Neural progenitor cell (in vitro differentiated cells): ENCODE measurements around the gene CCDC88B. TPM values are rescaled to one million over a fixed set of nuclear protein-coding genes. Genes with fewer than 3 reads are reported as not detected.

Experiments
- DNase-seq: peaks from one replicate; pipeline ENCODE4 v3.0.0-alpha.2; 2016; ENCODE audit warnings: low spot score
- H2AFZ ChIP-seq: fragments of 200-600 bp; sonication (generic); replicated peaks from 2 replicates; pipeline ENCODE4 v1.6.1; 2016; ENCODE audit warnings: antibody characterized with exemption
- H3F3A ChIP-seq: fragments of 200-600 bp; sonication (generic); 2 replicates; pipeline ENCODE4 v1.6.1; 2016; ENCODE audit warnings: antibody characterized with exemption, low read depth
- H3K27ac ChIP-seq: fragments of 200-600 bp; sonication (generic); 2 replicates; pipeline ENCODE4 v1.5.1; 2016; ENCODE audit warnings: mild to moderate bottlenecking
- H3K27me3 ChIP-seq: fragments of 200-600 bp; sonication (generic); 2 replicates; pipeline ENCODE4 v1.6.1; 2016; ENCODE audit warnings: mild to moderate bottlenecking, moderate library complexity
- H3K36me3 ChIP-seq: fragments of 200-600 bp; sonication (generic); 2 replicates; pipeline ENCODE4 v1.5.1; 2016
- H3K4me1 ChIP-seq: fragments of 200-600 bp; sonication (generic); 2 replicates; pipeline ENCODE4 v1.6.1; 2016; ENCODE audit warnings: mixed run types
- H3K4me2 ChIP-seq: fragments of 200-600 bp; sonication (generic); 2 replicates; pipeline ENCODE4 v1.6.1; 2016
- H3K4me3 ChIP-seq: fragments of 200-600 bp; sonication (generic); 2 replicates; pipeline ENCODE4 v1.5.1; 2016
- H3K79me2 ChIP-seq: fragments of 200-600 bp; sonication (generic); 2 replicates; pipeline ENCODE4 v1.6.1; 2016; ENCODE audit warnings: low read depth
- H3K9ac ChIP-seq: fragments of 200-600 bp; sonication (generic); 2 replicates; pipeline ENCODE4 v1.6.1; 2016
- H3K9me3 ChIP-seq: fragments of 200-600 bp; sonication (generic); 2 replicates; pipeline ENCODE4 v1.5.1; 2016; ENCODE audit warnings: low read depth
- H4K20me1 ChIP-seq: fragments of 200-600 bp; sonication (generic); 2 replicates; pipeline ENCODE4 v1.6.1; 2016; ENCODE audit warnings: low read depth
- H3K27ac Mint-ChIP-seq: 3 replicates; pipeline ENCODE4 v1.8.0; 2021; ENCODE audit warnings: mixed read lengths
- H3K27me3 Mint-ChIP-seq: 2 replicates; pipeline ENCODE4 v1.8.0; 2022; ENCODE audit warnings: low read depth, mild to moderate bottlenecking, inconsistent platforms, moderate library complexity, mixed read lengths; ENCODE audit not compliant: insufficient read depth
- H3K36me3 Mint-ChIP-seq: 3 replicates; pipeline ENCODE4 v1.8.0; 2021; ENCODE audit warnings: mixed read lengths
- H3K4me1 Mint-ChIP-seq: 3 replicates; pipeline ENCODE4 v1.8.0; 2021; ENCODE audit warnings: mixed read lengths
- H3K4me3 Mint-ChIP-seq: 3 replicates; pipeline ENCODE4 v1.8.0; 2021; ENCODE audit warnings: mild to moderate bottlenecking, moderate library complexity, mixed read lengths
- H3K9me3 Mint-ChIP-seq: 3 replicates; pipeline ENCODE4 v1.8.0; 2020; ENCODE audit warnings: mixed read lengths
- EZH2 ChIP-seq: fragments of 200-600 bp; sonication (generic); IDR thresholded peaks from 2 replicates; pipeline ENCODE4 v1.6.1; 2017; ENCODE audit warnings: antibody characterized with exemption, mild to moderate bottlenecking, moderate library complexity
- EZH2phosphoT487 ChIP-seq: fragments of 200-600 bp; sonication (generic); IDR thresholded peaks from 2 replicates; pipeline ENCODE4 v1.6.1; 2017; ENCODE audit warnings: antibody characterized with exemption
- total RNA-seq: library from RNA; depleted of rRNA; stranded (reverse); fragments of >200 nt; gene quantifications from 2 replicates; pipeline ENCODE4 v1.2.3, GENCODE V29; 2015; ENCODE audit warnings: low replicate concordance
- TF ChIP-seq, protein P1 (sequence below): fragments of 200-600 bp; sonication (generic); IDR thresholded peaks from 2 replicates; pipeline ENCODE4 v1.5.1; 2017; ENCODE audit warnings: antibody characterized with exemption, mild to moderate bottlenecking

CCDC88B gene
- total RNA-seq, 1 donor from 2014 or later, result 0.62 TPM

DNA sequence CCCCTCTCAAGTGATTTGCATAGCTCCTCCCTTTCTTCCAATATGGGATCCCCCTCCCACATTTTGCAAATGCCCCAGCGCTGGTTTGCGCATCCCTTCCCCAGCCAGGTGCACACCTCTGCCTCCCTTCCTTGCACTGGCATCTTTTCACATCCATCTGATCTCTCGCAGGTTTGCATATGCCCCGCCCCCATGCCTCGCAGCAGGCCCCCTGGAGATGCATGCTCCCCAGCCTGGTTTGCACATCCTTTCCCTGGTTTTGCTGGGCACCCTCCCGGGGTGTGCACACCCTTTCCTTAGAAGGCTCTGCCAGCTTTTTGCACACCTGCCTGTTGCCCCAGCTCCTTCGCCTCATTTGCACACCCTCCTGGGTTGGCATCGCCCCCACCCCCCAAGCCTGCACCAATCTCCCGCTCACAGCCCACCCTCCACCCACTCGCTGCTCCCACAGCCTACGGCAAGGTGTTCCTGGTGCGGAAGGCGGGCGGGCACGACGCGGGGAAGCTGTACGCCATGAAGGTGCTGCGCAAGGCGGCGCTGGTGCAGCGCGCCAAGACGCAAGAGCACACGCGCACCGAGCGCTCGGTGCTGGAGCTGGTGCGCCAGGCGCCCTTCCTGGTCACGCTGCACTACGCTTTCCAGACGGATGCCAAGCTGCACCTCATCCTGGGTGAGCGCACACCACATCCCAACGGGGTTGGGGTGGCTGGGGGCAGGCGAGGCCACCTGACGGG is 19.9 kb downstream of the CCDC88B start:
- Histone ChIP-seq H3K4me1 (peaks cover 21% of the 10 kb centered on the region), H3F3A (peaks cover 18% of the 10 kb centered on the region), H3K27me3 (no peaks in the 10 kb centered on the region), H3K4me2 (peak overlapping the region; percentile 88), H3K27ac (no peak overlapping the region), H3K9me3 (no peaks in the 10 kb centered on the region), H3K9ac (peak overlapping the region; percentile 36), H4K20me1 (peaks cover 3% of the 10 kb centered on the region), H3K79me2 (no peaks in the 10 kb centered on the region), H3K36me3 (no peaks in the 10 kb centered on the region), H2AFZ (peak overlapping the region; percentile 88), H3K4me3 (peak overlapping the region; percentile 69)
- H3K4me3 Mint-ChIP-seq, result peak overlapping the region; percentile 84
- DNase-seq, result no peak
- H3K27me3 Mint-ChIP-seq, result peaks cover 10% of the 10 kb centered on the region
- H3K36me3 Mint-ChIP-seq, result peaks cover 14% of the 10 kb centered on the region
- TF ChIP-seq EZH2 (no peak), EZH2phosphoT487 (no peak)
- TF ChIP-seq, protein P1, sequence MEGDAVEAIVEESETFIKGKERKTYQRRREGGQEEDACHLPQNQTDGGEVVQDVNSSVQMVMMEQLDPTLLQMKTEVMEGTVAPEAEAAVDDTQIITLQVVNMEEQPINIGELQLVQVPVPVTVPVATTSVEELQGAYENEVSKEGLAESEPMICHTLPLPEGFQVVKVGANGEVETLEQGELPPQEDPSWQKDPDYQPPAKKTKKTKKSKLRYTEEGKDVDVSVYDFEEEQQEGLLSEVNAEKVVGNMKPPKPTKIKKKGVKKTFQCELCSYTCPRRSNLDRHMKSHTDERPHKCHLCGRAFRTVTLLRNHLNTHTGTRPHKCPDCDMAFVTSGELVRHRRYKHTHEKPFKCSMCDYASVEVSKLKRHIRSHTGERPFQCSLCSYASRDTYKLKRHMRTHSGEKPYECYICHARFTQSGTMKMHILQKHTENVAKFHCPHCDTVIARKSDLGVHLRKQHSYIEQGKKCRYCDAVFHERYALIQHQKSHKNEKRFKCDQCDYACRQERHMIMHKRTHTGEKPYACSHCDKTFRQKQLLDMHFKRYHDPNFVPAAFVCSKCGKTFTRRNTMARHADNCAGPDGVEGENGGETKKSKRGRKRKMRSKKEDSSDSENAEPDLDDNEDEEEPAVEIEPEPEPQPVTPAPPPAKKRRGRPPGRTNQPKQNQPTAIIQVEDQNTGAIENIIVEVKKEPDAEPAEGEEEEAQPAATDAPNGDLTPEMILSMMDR, result no peak
- H3K27ac Mint-ChIP-seq, result no peak overlapping the region
- H3K9me3 Mint-ChIP-seq, result no peaks in the 10 kb centered on the region
- peaks cover 21% of the 10 kb centered on the region for H3K4me1 Mint-ChIP-seq

DNA sequence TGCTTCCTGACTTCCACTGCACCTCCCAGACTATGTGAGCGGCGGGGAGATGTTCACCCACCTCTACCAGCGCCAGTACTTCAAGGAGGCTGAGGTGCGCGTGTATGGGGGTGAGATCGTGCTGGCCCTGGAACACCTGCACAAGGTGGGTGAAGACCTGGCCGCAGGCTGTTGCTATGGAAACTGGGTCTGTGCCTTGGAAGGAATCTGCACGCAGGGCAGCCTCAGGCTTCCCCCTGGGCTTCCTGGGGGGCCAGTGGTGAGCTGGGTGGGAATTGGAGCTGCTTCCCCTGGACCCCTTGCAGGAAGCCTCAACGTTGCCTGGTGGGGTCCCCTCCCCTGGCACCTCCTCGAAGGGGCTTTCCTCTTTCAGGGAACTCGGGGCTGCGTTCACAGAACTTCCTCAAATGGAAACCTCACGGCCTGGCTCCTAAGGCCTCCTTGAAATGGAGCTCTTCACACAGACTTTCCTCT is 20.5 kb downstream of the CCDC88B start:
- no peak overlapping the region for H2AFZ ChIP-seq
- Mint-ChIP-seq H3K27ac (no peak overlapping the region), H3K27me3 (peaks cover 9% of the 10 kb centered on the region), H3K9me3 (no peaks in the 10 kb centered on the region), H3K4me3 (peak overlapping the region; percentile 52), H3K4me1 (peaks cover 16% of the 10 kb centered on the region), H3K36me3 (peaks cover 14% of the 10 kb centered on the region)
- no peak overlapping the region for H3K4me2 ChIP-seq
- H3K36me3 ChIP-seq, result no peaks in the 10 kb centered on the region
- TF ChIP-seq, protein P1, result no peak
- no peak for TF ChIP-seq EZH2
- TF ChIP-seq EZH2phosphoT487, result no peak
- peaks cover 15% of the 10 kb centered on the region for H3F3A ChIP-seq
- no peak overlapping the region for H3K4me3 ChIP-seq
- H3K9ac ChIP-seq, result no peak overlapping the region
- H4K20me1 ChIP-seq, result peaks cover 3% of the 10 kb centered on the region
- DNase-seq, result no peak
- H3K27me3 ChIP-seq, result no peaks in the 10 kb centered on the region
- peaks cover 17% of the 10 kb centered on the region for H3K4me1 ChIP-seq
- no peaks in the 10 kb centered on the region for H3K79me2 ChIP-seq
- no peaks in the 10 kb centered on the region for H3K9me3 ChIP-seq
- H3K27ac ChIP-seq, result no peak overlapping the region

DNA sequence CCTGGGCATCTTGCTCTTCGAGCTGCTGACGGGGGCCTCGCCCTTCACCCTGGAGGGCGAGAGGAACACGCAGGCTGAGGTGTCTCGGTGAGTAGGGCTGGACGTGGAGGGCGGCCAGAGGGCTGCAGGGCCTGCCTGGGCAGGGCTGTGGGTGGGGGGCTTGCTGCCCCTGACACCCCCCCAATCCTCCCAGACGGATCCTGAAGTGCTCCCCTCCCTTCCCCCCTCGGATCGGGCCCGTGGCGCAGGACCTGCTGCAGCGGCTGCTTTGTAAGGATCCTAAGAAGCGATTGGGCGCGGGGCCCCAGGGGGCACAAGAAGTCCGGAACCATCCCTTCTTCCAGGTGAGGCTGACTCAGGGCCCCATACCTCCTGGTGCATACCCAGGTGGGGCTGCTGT is 21.7 kb downstream of the CCDC88B start:
- Histone ChIP-seq H3K9ac (no peak overlapping the region), H3K4me3 (no peak overlapping the region), H3K79me2 (no peaks in the 10 kb centered on the region), H3K27ac (no peak overlapping the region), H4K20me1 (peaks cover 3% of the 10 kb centered on the region), H3K4me1 (peaks cover 13% of the 10 kb centered on the region), H3K4me2 (no peak overlapping the region), H3K9me3 (no peaks in the 10 kb centered on the region), H3K27me3 (no peaks in the 10 kb centered on the region), H3F3A (peaks cover 3% of the 10 kb centered on the region), H2AFZ (no peak overlapping the region), H3K36me3 (no peaks in the 10 kb centered on the region)
- TF ChIP-seq EZH2, result no peak
- TF ChIP-seq EZH2phosphoT487, result no peak
- TF ChIP-seq, protein P1, result no peak
- DNase-seq, result no peak
- peaks cover 8% of the 10 kb centered on the region for H3K27me3 Mint-ChIP-seq
- peaks cover 18% of the 10 kb centered on the region for H3K36me3 Mint-ChIP-seq
- no peak overlapping the region for H3K27ac Mint-ChIP-seq
- H3K9me3 Mint-ChIP-seq, result no peaks in the 10 kb centered on the region
- peaks cover 9% of the 10 kb centered on the region for H3K4me1 Mint-ChIP-seq
- no peak overlapping the region for H3K4me3 Mint-ChIP-seq
